Measurements from ENCODE around the gene FAM204A.

The FAM204A gene

DNA sequence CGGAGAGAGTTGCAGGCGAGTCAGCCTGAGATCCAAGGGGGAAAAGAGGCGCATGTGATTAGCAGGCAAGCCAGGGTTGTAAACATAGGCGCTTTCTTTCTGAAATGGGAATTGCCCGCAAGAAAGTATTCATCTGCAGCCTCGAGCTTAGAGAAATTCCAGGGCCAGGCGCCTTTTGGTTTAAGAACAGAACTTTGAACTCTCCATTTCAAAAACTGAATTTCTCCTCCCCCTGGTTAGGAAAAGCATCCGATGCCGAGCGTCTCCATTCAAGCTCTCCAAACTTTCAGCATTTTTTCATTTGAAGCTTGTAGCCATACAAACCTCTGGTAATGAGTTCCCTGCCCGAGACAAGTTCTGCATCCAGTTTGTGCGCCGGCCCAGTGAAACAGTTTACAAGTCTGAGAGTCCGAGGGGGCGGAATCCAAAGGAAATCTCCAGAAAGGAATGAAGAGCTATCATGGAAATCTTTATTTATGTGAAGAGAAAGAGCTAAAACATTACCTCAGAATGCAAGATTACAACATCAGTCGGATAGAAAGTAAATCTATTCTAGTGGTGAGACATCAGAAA is 69.9 kb downstream of the FAM204A start:
- in situ Hi-C loops (cut with HindIII; ENCODE audit: low sequenced_read_pairs) = no loop called here
- peak overlapping the region; percentile 16 for H3K4me3 ChIP-seq (ENCODE audit: low read depth, low read length)
- TF ChIP-seq, protein P1, sequence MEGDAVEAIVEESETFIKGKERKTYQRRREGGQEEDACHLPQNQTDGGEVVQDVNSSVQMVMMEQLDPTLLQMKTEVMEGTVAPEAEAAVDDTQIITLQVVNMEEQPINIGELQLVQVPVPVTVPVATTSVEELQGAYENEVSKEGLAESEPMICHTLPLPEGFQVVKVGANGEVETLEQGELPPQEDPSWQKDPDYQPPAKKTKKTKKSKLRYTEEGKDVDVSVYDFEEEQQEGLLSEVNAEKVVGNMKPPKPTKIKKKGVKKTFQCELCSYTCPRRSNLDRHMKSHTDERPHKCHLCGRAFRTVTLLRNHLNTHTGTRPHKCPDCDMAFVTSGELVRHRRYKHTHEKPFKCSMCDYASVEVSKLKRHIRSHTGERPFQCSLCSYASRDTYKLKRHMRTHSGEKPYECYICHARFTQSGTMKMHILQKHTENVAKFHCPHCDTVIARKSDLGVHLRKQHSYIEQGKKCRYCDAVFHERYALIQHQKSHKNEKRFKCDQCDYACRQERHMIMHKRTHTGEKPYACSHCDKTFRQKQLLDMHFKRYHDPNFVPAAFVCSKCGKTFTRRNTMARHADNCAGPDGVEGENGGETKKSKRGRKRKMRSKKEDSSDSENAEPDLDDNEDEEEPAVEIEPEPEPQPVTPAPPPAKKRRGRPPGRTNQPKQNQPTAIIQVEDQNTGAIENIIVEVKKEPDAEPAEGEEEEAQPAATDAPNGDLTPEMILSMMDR (IDR thresholded peaks at IDR 0.05; ENCODE audit: low read depth, low read length, missing control alignments) = no peak
- no peak for DNase-seq (ENCODE audit: low read depth)

DNA sequence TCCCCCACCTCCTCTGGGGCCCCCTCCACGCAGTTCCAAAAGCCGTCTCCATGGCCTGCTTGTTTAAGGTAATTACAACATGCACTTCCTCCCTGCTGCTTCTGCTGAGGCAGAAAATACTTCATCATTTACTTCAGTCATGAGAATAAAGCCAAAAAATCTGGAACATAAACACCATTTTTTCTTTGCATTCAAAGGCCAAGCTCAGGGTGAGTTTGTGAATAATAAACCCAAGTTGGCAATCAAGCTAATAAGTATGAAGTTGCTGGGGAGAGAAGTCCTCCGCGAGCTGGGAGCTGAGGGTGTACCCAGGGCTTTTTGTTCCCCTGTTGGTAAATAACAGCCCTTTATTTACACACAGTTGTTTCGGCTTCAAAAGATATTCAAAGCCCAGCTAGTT is 70.5 kb downstream of the FAM204A start:
- in situ Hi-C loops (cut with HindIII; ENCODE audit: low sequenced_read_pairs) = no loop called here
- no peak for DNase-seq (ENCODE audit: low read depth)
- H3K4me3 ChIP-seq (ENCODE audit: low read depth, low read length) = no peak overlapping the region
- TF ChIP-seq, protein P1 (IDR thresholded peaks at IDR 0.05; ENCODE audit: low read depth, low read length, missing control alignments) = no peak

DNA sequence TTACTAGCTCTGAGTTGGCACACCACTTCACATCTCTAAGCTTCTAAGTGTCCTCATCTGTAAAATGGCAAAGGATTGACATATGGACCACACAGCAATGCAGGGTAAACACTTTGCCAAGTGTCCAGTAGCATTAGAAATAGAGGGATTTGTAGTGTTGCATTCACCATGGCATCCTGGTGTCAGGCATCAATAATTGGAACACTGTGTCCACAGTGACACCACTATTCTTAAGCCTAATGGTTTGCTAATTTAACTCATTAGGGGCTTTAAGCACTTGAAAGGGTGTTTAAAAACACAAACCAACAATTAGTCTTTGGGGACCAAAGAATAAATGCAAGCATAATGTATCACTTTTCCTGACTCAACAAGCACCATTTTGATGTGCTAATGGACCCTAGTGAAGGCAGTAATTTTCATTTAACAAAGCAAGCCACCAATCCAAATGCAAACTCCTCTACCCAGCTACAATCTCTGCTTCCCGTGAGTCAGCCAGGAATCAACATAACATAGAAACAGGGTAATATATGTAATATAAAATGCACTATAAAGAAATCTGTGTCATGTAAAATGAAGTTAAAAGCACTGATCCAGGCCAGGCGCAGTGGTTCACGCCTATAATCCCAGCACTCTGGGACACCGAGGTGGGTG is 75.9 kb downstream of the FAM204A start:
- DNase-seq (ENCODE audit: low read depth) = no peak
- no peak overlapping the region for H3K4me3 ChIP-seq (ENCODE audit: low read depth, low read length)
- TF ChIP-seq, protein P1 (IDR thresholded peaks at IDR 0.05; ENCODE audit: low read depth, low read length, missing control alignments) = no peak
- in situ Hi-C loops (cut with HindIII; ENCODE audit: low sequenced_read_pairs) = no loop called here

DNA sequence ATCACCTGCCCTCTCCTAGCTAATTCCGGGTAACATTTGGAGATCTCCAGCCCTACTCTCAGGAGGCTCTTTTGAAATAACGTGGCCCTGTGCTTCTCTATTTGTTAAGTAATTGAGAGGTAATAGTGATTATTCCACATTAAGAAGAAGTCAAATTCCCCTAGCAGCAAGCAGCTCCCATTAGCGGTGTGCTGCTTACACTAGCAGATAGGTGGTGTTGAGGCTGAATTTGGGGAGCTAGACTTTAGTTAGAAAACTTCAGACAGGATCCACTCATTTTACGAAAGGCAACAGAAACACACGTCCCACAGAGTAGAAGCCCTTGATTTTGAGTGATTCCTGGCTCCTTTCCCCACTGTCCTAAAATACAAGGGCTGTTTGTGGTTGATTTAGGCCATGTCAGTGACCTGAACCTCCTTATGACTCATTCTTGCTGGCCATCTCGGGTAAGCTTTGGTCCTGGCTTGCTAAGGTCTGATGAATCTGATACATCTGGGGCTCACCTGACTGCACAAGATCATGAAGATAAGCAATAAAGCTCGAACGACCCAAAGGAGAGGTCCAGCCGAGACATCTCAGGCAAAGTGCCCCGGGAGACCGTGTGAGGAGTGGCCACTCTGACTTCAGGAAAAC is 77.2 kb downstream of the FAM204A start:
- TF ChIP-seq, protein P1 (IDR thresholded peaks at IDR 0.05; ENCODE audit: low read depth, low read length, missing control alignments) = no peak
- DNase-seq (ENCODE audit: low read depth) = no peak
- H3K4me3 ChIP-seq (ENCODE audit: low read depth, low read length) = no peak overlapping the region
- in situ Hi-C loops (cut with HindIII; ENCODE audit: low sequenced_read_pairs) = no loop called here

DNA sequence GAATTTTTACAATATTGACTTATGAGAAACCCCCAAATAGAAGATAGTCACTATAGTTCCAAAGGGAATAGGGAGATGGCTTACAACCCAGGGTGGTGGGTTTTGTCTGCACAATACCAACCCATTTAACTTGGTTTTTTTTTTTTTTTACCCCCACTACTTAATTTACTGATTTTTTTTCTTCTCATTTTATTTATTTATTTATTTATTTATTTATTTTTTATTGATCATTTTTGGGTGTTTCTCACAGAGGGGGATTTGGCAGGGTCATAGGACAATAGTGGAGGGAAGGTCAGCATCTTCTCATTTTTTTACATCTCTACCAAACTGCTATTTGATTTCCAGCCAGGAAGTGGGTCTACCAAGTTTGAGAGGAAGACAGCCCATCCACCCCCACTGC is 77.9 kb downstream of the FAM204A start:
- TF ChIP-seq, protein P1 (IDR thresholded peaks at IDR 0.05; ENCODE audit: low read depth, low read length, missing control alignments) = no peak
- in situ Hi-C loops (cut with HindIII; ENCODE audit: low sequenced_read_pairs) = no loop called here
- DNase-seq (ENCODE audit: low read depth) = no peak
- no peak overlapping the region for H3K4me3 ChIP-seq (ENCODE audit: low read depth, low read length)

DNA sequence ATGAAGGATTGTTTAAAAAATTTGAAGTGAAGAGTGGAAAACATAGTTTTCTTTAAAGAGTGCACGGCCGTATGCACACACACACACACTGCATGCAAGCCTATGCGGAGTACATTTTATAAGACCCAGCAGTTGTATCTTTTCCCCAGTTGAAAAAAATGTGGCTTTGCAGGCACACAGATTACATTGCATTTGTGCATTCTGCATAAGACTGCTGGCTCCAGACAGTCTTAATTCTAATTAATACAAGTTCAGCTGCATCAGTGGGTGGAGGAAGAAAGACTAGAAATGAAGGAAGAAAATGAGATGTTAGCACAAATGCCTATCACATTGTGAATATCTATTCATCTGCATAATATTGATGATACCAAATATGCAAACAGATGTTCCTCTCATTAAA is 79.6 kb downstream of the FAM204A start:
- in situ Hi-C loops (cut with HindIII; ENCODE audit: low sequenced_read_pairs) = no loop called here
- TF ChIP-seq, protein P1 (IDR thresholded peaks at IDR 0.05; ENCODE audit: low read depth, low read length, missing control alignments) = no peak
- no peak for DNase-seq (ENCODE audit: low read depth)
- H3K4me3 ChIP-seq (ENCODE audit: low read depth, low read length) = no peak overlapping the region

All from astrocyte of the cerebellum (primary cell).